ENCODE data around the gene SLC35A5.

The SLC35A5 gene

DNA sequence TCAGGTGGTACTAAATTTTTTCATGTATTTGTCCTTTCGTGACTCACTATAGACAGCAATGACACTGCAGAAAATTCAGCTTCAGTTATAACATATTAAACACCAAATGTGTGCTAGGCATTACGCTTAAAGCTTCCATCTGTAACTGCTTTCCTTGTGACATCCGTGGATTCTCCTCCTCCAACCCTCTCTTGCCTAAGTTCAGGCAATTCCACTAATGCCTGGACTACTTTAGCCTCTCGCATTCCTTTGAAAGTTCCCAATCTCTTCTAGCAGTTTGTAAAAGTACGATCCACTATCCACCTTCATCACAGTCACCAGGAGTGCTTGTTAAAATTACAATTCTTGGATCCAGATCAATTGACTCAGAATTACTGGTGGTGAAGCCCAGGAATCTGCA is 61.4 kb downstream of the SLC35A5 start:
- H3K79me2 ChIP-seq (ENCODE audit: control insufficient read depth, insufficient read depth, low read length, unreplicated experiment) = peaks cover 81% of the 10 kb centered on the region
- H2AFZ ChIP-seq (ENCODE audit: low read length, unreplicated experiment) = no peak overlapping the region
- no peaks in the 10 kb centered on the region for H3K27me3 ChIP-seq (ENCODE audit: insufficient read depth, low read length)

DNA sequence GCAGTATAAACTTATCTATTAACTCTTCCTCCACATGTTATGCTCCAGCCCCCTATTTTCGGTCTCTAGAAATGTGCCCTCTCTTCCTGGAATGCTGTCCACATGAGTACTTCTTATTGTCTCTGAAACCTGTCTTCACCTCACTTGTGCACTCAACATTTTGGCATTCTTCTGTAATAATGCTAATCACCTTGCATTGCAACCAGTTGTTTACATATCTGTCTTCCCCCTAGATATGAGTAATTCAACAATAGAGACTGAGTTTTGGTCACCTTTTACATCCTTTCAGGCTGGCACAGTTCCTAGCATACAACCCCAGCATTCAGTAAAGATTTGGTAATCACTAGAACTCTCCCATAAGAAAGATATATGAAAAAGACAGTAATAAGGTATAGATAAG is 61.9 kb downstream of the SLC35A5 start:
- Histone ChIP-seq H3K27ac (ENCODE audit: low read depth, low read length) (peak overlapping the region; percentile 38; the same call in 1 of the 2 replicates), H3K27me3 (ENCODE audit: insufficient read depth, low read length) (no peaks in the 10 kb centered on the region), H2AFZ (ENCODE audit: low read length, unreplicated experiment) (no peak overlapping the region), H3K4me1 (ENCODE audit: control insufficient read depth, insufficient read depth, low read length, unreplicated experiment) (peaks cover 63% of the 10 kb centered on the region), H3K79me2 (ENCODE audit: control insufficient read depth, insufficient read depth, low read length, unreplicated experiment) (peaks cover 84% of the 10 kb centered on the region), H3K36me3 (ENCODE audit: insufficient read depth, low read length) (peaks cover 72% of the 10 kb centered on the region), H3K4me3 (ENCODE audit: low read depth, low read length) (peak overlapping the region; percentile 24; the same call in 1 of the 2 replicates)

More for the DNA sequence above, 61.4 kb downstream of the SLC35A5 start:
- peaks cover 72% of the 10 kb centered on the region for H3K36me3 ChIP-seq (ENCODE audit: insufficient read depth, low read length)
- H3K27ac ChIP-seq (ENCODE audit: low read depth, low read length) = peak overlapping the region; percentile 38; the same call in 1 of the 2 replicates
- peaks cover 59% of the 10 kb centered on the region for H3K4me1 ChIP-seq (ENCODE audit: control insufficient read depth, insufficient read depth, low read length, unreplicated experiment)
- peak overlapping the region; percentile 24; the same call in 1 of the 2 replicates for H3K4me3 ChIP-seq (ENCODE audit: low read depth, low read length)

DNA sequence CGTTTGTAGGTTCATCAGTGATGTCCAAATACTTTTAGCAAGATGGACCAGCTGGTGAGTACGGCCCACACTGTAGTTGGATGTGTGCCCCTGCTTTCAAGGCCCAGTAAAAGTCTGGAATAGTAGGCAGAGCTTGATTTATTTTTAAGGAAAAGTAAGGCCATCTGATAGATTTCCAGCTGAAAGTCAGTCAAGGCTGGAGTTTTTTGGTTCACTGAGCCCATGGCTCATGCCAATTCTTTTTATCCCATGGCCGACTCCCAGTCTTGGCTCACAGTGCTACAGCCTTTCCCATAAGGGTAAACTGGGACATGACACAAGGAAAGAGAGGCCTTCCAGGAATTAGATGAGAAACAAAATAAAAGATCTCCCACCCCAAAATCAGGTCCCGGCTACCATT is 65.6 kb downstream of the SLC35A5 start:
- Histone ChIP-seq H3K27me3 (ENCODE audit: insufficient read depth, low read length) (no peaks in the 10 kb centered on the region), H2AFZ (ENCODE audit: low read length, unreplicated experiment) (no peak overlapping the region), H3K27ac (ENCODE audit: low read depth, low read length) (peak overlapping the region; percentile 96; the same call in 1 of the 2 replicates), H3K4me1 (ENCODE audit: control insufficient read depth, insufficient read depth, low read length, unreplicated experiment) (peaks cover 77% of the 10 kb centered on the region), H3K36me3 (ENCODE audit: insufficient read depth, low read length) (peaks cover 64% of the 10 kb centered on the region), H3K79me2 (ENCODE audit: control insufficient read depth, insufficient read depth, low read length, unreplicated experiment) (peaks cover 85% of the 10 kb centered on the region), H3K4me3 (ENCODE audit: low read depth, low read length) (no peak overlapping the region)

DNA sequence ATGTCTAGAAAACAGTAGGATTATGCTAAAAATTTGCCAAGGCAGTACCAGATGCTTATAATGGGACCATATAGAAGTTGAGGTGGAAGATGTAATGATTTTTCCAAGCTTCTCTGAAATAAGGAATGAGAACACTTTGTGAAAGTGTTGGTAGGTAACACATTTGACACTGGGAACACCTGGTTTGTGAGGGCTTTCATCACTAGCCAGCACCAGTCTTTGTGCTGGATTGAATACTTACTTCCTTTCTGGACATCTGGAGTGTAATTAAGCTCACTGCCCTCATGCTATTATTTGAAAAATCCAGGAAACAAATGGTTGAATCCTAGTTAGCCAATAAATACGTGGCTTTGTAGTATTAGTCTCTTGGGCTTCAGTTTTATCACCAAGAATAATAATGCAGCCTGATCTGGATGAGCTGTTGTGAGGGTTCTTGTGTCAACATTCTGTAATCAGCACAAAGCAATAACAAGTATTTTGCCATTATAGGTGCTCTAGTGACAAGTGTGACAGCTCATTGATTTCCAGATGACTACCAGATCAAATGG is 66.1 kb downstream of the SLC35A5 start:
- H3K36me3 ChIP-seq (ENCODE audit: insufficient read depth, low read length) = peaks cover 63% of the 10 kb centered on the region
- peaks cover 88% of the 10 kb centered on the region for H3K79me2 ChIP-seq (ENCODE audit: control insufficient read depth, insufficient read depth, low read length, unreplicated experiment)
- H3K4me3 ChIP-seq (ENCODE audit: low read depth, low read length) = no peak overlapping the region; the same call in 1 of the 2 replicates
- no peak overlapping the region for H2AFZ ChIP-seq (ENCODE audit: low read length, unreplicated experiment)
- no peaks in the 10 kb centered on the region for H3K27me3 ChIP-seq (ENCODE audit: insufficient read depth, low read length)
- H3K27ac ChIP-seq (ENCODE audit: low read depth, low read length) = peak overlapping the region; percentile 96
- H3K4me1 ChIP-seq (ENCODE audit: control insufficient read depth, insufficient read depth, low read length, unreplicated experiment) = peaks cover 79% of the 10 kb centered on the region

DNA sequence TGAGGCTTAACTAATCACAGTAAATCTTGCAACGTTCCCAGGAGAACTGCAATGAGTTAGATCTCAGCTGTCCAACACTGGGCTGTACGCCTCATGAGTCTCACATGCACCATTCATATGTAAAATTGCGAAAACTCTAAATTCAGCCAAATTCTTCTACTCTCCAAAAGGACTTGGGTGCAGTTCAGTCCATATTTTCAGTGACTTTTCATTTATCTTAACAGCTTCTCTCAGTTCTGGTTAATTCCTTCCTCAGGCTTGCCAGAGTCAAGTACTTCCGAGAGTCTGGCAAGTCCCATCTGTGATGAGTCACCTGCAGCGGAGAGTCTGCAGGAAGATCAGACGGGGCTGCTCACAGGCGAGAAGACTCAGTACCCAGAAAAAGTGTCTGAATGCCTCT is 67.6 kb downstream of the SLC35A5 start:
- H3K79me2 ChIP-seq (ENCODE audit: control insufficient read depth, insufficient read depth, low read length, unreplicated experiment) = peaks cover 88% of the 10 kb centered on the region
- H3K36me3 ChIP-seq (ENCODE audit: insufficient read depth, low read length) = peaks cover 50% of the 10 kb centered on the region
- H3K4me1 ChIP-seq (ENCODE audit: control insufficient read depth, insufficient read depth, low read length, unreplicated experiment) = peaks cover 79% of the 10 kb centered on the region
- peak overlapping the region; percentile 96 for H3K27ac ChIP-seq (ENCODE audit: low read depth, low read length)
- H3K4me3 ChIP-seq (ENCODE audit: low read depth, low read length) = peak overlapping the region; percentile 84
- H3K27me3 ChIP-seq (ENCODE audit: insufficient read depth, low read length) = no peaks in the 10 kb centered on the region
- no peak overlapping the region for H2AFZ ChIP-seq (ENCODE audit: low read length, unreplicated experiment)

DNA sequence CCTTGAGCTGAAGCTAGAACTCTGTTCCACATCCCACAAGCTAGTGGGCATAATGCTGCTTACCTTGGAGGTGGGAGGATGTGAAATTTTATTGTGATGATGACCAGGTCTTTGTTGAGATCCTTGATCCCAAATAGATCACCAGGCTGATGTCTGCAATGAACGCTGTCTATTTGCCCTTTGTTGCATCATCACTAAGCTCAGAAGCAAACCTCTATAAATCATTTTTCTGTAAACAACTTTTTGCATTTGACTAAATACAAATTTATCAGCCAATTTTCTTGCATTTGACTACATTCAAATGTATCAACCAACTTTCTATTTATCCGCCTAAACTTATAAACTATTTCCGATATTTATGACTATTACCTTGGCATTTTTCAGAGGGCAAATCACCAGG is 69.4 kb downstream of the SLC35A5 start:
- Histone ChIP-seq H3K27ac (ENCODE audit: low read depth, low read length) (peak overlapping the region; percentile 96), H3K36me3 (ENCODE audit: insufficient read depth, low read length) (peaks cover 37% of the 10 kb centered on the region), H3K79me2 (ENCODE audit: control insufficient read depth, insufficient read depth, low read length, unreplicated experiment) (peaks cover 92% of the 10 kb centered on the region), H3K4me1 (ENCODE audit: control insufficient read depth, insufficient read depth, low read length, unreplicated experiment) (peaks cover 74% of the 10 kb centered on the region), H3K27me3 (ENCODE audit: insufficient read depth, low read length) (no peaks in the 10 kb centered on the region), H3K4me3 (ENCODE audit: low read depth, low read length) (peak overlapping the region; percentile 84), H2AFZ (ENCODE audit: low read length, unreplicated experiment) (no peak overlapping the region)

DNA sequence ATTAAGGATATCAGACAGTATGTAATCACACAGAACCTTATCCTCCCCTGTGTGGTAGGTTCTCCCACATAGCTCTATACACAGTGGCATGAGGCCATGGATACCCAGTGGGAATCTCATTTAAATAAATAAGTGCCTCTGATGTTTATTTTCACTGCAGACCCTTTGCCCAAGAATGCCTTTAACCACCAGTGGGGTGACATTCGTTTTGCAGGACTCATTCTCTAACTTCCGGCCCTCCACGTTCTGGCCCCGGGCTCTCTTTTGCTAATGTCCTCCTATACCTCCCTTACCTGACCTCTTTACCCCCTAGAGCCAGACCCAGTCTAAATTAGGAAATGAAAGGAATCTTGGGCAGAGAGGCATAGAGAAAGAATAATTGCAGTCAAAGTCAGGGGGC is 70.8 kb downstream of the SLC35A5 start:
- no peaks in the 10 kb centered on the region for H3K27me3 ChIP-seq (ENCODE audit: insufficient read depth, low read length)
- peaks cover 27% of the 10 kb centered on the region for H3K36me3 ChIP-seq (ENCODE audit: insufficient read depth, low read length)
- peak overlapping the region; percentile 96 for H3K27ac ChIP-seq (ENCODE audit: low read depth, low read length)
- peak overlapping the region; percentile 84 for H3K4me3 ChIP-seq (ENCODE audit: low read depth, low read length)
- no peak overlapping the region for H2AFZ ChIP-seq (ENCODE audit: low read length, unreplicated experiment)
- H3K4me1 ChIP-seq (ENCODE audit: control insufficient read depth, insufficient read depth, low read length, unreplicated experiment) = peaks cover 74% of the 10 kb centered on the region
- peaks cover 93% of the 10 kb centered on the region for H3K79me2 ChIP-seq (ENCODE audit: control insufficient read depth, insufficient read depth, low read length, unreplicated experiment)

DNA sequence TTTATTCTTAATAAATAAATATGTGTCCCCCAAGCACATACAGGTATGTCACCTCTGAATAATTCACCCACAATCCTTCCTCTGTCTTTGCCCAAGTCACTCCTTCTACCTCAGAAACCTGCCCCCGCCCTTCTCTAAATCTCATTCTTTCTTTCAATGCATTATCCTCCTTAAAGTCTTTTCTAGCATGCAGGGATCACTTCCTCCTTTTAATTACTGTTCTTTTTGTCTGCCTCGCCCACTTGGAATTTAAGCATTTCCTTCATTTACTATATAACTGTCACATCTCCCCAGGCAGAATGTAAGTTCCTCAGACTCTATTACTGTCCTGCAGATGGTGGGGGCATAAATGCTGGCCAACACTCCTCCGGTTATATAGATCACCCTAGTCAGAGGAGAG is 71.3 kb downstream of the SLC35A5 start:
- peaks cover 21% of the 10 kb centered on the region for H3K36me3 ChIP-seq (ENCODE audit: insufficient read depth, low read length)
- peak overlapping the region; percentile 96 for H3K27ac ChIP-seq (ENCODE audit: low read depth, low read length)
- H3K4me1 ChIP-seq (ENCODE audit: control insufficient read depth, insufficient read depth, low read length, unreplicated experiment) = peaks cover 70% of the 10 kb centered on the region
- H3K4me3 ChIP-seq (ENCODE audit: low read depth, low read length) = peak overlapping the region; percentile 84
- no peak overlapping the region for H2AFZ ChIP-seq (ENCODE audit: low read length, unreplicated experiment)
- H3K79me2 ChIP-seq (ENCODE audit: control insufficient read depth, insufficient read depth, low read length, unreplicated experiment) = peaks cover 93% of the 10 kb centered on the region
- H3K27me3 ChIP-seq (ENCODE audit: insufficient read depth, low read length) = no peaks in the 10 kb centered on the region

DNA sequence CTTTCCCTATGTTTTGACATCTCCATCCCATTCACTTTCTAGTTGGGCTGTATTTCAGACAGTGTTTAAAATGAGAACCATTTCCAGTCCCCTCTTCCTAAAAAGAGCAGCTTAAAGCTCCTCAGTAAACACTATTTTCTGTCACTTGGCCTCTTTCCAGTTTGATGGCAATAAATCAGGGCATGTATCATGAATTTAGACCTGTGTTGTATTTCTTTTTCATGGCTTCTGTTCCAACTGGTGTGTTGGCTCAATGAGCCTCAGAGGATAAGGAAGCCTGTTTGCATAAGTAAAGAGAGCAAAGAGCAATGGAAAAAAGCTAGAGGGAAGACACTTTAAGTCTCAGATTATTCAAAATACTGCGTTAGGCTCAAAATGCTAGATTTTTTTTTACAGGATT is 71.9 kb downstream of the SLC35A5 start:
- Histone ChIP-seq H3K27me3 (ENCODE audit: insufficient read depth, low read length) (no peaks in the 10 kb centered on the region), H3K4me3 (ENCODE audit: low read depth, low read length) (peak overlapping the region; percentile 84), H3K4me1 (ENCODE audit: control insufficient read depth, insufficient read depth, low read length, unreplicated experiment) (peaks cover 64% of the 10 kb centered on the region), H3K36me3 (ENCODE audit: insufficient read depth, low read length) (peaks cover 15% of the 10 kb centered on the region), H3K79me2 (ENCODE audit: control insufficient read depth, insufficient read depth, low read length, unreplicated experiment) (peaks cover 93% of the 10 kb centered on the region), H3K27ac (ENCODE audit: low read depth, low read length) (peak overlapping the region; percentile 96), H2AFZ (ENCODE audit: low read length, unreplicated experiment) (no peak overlapping the region)

DNA sequence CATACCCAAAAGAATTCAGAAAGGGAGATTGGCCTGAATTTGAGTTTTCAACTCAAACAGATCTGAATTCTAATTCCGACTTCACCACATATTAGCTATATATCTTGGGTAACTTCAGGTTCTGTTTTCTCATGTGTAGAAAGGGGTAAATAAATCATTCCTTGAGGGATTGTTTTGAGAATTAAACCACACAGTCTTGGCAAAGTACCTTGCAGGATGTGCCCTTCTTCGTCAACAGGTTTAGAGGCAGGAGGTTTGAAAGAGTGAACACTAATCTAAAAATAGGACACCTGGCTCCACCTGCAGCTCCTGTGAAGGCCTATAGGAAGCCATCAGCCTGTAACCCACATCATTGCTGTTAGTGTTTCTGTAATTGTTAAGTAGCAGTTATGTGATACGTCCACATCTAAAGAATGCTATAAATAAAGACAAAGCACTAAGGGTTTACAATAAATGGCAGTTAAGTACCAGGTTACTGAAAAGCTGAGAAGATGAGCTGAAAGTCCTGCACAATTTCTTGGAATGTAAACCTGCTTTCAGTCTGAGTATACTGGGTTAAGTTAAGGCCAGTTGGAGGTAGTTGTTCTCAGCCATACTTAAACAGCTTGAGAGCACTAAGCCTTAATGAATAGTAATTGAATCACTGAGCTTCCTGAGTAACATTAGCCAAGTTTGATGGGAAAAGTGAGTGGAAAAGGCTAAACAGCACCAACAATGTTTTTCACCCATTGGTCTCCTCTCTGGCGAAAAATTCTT is 73.1 kb downstream of the SLC35A5 start:
- H3K4me1 ChIP-seq (ENCODE audit: control insufficient read depth, insufficient read depth, low read length, unreplicated experiment) = peaks cover 53% of the 10 kb centered on the region
- H2AFZ ChIP-seq (ENCODE audit: low read length, unreplicated experiment) = no peak overlapping the region
- H3K27me3 ChIP-seq (ENCODE audit: insufficient read depth, low read length) = no peaks in the 10 kb centered on the region
- peaks cover 99% of the 10 kb centered on the region for H3K79me2 ChIP-seq (ENCODE audit: control insufficient read depth, insufficient read depth, low read length, unreplicated experiment)
- H3K36me3 ChIP-seq (ENCODE audit: insufficient read depth, low read length) = peaks cover 13% of the 10 kb centered on the region
- H3K4me3 ChIP-seq (ENCODE audit: low read depth, low read length) = peak overlapping the region; percentile 84
- H3K27ac ChIP-seq (ENCODE audit: low read depth, low read length) = peak overlapping the region; percentile 96

Data from ACC112 (cell line).